Measurements from ENCODE around the gene CYP4F8.
"Not testable (repeated sequence)": the region's sequence is repeated elsewhere in the genome, so short reads cannot be mapped to it uniquely, and the experiment has no call there.

CYP4F8 gene

DNA sequence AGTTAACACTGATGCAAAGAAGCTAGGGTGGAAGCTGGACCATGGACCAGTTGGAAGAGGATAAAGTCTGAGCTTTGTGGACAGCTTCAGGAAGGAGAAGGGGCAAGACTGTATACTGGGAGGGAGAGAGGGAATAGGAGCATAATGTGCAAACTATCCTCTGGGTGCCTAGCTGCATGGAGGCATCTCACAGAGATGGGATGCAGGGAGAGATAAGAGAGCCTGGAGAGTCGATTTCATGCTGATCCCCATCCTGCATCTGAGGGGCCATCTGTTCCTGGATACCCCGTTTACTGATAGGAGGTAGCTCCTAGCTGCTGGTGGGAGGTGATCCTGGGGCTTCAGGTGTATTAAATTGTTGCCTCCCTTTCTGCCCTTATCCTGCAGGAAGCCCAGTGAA lies 34.5 kb downstream of the CYP4F8 start:
- no peak for DNase-seq

GRCh38 chr19:15650123-15650522 lies 35.1 kb downstream of the CYP4F8 start:
- DNase-seq: not testable (repeated sequence)

DNA sequence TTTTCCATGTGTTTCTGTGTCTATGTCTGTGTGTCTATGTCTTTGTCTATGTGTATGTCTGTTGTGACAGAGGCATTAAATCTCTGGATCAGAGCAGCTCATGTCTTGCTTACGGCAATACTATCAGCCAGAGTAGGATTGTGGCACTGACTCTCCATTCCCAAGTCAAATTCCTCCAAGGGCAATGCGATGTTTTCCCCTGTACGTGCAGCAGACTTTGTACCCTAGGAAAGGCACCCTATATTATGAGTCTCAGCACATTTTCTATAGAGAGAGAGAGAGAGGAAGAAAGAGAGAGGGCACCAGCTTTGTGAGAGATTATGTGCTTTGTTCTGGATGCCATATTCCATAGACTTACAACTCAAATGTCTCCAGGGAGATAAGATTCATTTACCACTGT lies 36.8 kb downstream of the CYP4F8 start:
- no peak for DNase-seq

DNA sequence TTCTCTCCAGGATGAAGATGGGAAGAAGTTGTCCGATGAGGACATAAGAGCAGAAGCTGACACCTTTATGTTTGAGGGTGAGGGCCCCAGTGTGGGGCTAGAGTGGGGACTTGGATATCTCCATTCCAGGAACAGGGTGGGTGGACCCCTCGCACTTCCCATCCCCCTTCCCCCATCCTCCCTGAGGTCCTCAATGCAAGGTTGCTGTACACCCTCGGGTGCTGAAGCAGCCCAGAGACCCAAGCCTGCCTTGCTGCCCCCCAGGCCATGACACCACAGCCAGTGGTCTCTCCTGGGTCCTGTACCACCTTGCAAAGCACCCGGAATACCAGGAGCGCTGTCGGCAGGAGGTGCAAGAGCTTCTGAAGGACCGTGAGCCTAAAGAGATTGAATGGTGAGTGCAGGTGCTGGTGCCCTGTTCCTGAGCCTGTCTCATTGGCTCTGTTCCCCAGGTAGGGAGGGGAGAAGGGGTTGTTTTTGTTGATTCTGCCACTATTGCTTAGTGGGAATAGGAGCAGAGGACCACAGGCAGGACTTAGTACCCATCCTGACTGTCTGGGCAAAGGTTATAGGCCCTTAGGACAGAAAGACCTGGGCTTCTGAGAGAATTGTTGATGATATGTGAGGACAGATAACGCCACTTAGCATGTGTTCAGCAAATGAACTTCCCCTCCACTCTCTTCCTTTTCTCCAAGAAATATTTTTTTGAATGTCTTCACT lies 37.7 kb downstream of the CYP4F8 start:
- DNase-seq: no peak

GRCh38 chr19:15656467-15656866 lies 41.4 kb downstream of the CYP4F8 start:
- no peak for DNase-seq

- DNase-seq: no peak
Measured at GRCh38 chr19:15663247-15663646, 48.2 kb downstream of the CYP4F8 start.

GRCh38 chr19:15666186-15666585 lies 51.2 kb downstream of the CYP4F8 start:
- no peak for DNase-seq

DNA sequence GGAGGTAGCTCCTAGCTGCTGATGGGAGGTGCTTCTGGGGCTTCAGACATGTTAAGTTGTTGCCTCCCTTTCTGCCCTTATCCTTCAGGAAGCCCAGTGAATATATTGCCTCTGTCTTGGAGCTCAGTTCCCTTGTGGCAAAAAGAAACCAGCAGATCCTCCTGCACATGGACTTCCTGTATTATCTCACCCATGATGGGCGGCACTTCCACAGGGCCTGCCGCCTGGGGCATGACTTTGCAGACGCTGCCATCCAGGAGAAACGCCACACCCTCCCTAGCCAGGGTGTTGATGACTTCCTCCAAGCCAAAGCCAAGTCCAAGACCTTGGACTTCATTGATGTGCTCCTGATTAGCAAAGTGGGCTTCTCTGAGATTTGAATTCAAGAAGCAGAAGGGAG lies 51.9 kb downstream of the CYP4F8 start:
- no peak for DNase-seq

GRCh38 chr19:15669440-15669839 lies 54.4 kb downstream of the CYP4F8 start:
- DNase-seq: no peak

- no peak for DNase-seq
Measured at GRCh38 chr19:15669891-15670290, 54.9 kb downstream of the CYP4F8 start.

DNA sequence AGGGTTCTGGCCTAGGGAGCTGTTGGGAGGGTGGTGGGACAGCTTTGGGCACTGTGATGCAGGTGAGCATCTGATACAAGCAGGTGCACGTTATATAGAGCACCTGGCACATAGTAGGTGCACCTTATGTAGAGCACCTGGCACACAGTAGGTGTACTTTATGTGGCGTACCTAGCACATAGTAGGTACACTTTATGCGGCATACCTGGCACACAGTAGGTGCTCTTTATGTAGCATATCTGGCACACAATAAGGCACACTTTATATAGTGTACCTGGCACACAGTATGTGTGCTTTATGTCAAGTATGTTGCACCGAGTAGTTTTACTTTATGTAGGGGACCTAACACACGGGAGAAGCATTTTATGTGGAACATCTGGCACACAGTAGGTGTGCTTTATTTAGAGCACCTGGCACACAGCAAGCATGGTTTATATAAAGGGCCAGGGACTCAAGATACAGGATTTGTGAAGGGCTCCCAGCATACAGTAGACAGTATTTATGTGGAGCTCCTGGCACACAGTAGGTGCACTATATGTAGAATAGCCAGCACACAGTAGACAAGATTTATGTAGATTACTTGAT lies 56.3 kb downstream of the CYP4F8 start:
- no peak for DNase-seq

GRCh38 chr19:15671891-15672579 lies 57.0 kb downstream of the CYP4F8 start:
- no peak for DNase-seq

DNA sequence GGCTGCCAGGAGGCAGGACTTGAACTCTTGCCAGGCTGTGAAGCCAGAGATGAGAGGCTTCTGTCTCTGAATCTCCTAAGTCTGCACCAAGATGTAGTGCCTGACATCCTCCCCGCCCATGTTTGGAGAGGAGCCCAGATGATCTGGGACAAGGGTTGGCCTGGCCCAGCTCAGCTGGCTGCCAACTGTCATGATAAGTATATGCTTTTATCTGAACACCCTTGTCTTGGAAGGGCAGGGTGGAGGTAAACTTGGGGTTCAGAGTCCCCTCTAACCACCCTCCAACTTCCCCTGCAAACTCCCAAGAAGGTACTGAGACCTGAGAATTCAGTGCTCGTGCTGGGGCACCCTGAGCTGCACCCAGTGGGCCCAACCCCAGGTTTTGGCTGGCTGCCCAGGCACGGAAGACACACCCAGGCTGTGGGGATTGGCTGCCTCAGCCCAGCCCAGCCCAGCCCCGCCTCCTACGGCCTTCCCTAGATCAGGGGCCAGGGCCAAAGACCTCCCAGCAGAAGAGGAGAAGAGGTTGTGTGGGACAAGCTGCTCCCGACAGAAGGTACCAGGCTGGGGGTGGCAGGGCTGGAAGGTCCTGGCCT lies 57.7 kb downstream of the CYP4F8 start, which contains the start of gene CYP4F12:
TSS of gene CYP4F12 (plus strand) at position 508 of the 596 bp plus-strand sequence. CDS start 443 bp downstream, outside the sequence.
- no peak for DNase-seq

GRCh38 chr19:15673176-15673654 lies 58.2 kb downstream of the CYP4F8 start:
- no peak for DNase-seq

GRCh38 chr19:15675560-15675959 lies 60.5 kb downstream of the CYP4F8 start:
- no peak for DNase-seq

DNA sequence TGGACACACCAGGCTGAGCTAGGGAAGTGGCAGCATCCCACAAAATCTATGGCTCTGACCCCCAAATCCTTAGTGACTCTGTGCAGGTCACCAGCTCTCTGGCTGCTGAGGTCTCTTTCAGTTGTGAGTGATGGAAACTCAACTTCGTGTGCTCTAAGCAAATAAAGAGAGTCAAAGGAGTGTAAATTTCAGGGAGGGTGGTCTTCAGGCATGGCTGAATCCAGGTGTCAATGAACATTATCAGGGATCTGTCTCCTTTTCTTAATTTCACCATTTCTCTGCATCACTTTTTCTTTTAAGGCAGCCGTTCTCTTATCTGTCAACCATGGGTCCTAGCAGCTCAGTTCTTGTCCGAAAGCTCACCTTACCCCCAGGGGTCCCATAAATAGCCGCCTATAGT lies 64.1 kb downstream of the CYP4F8 start:
- no peak for DNase-seq

- DNase-seq: not testable (repeated sequence)
Measured at GRCh38 chr19:15679865-15680264, 64.8 kb downstream of the CYP4F8 start.
